Astrocyte (in vitro differentiated cells and primary cell): Measurements from ENCODE around the gene NOTCH2.

Experiments used
- CTCF ChIP-seq: IDR thresholded peaks from 2 replicates; pipeline ENCODE4 v1.5.1; 2011; ENCODE audit warnings: low read depth, mild to moderate bottlenecking, inconsistent platforms, low read length, moderate library complexity; ENCODE audit not compliant: insufficient read depth
- EZH2 ChIP-seq: IDR thresholded peaks from 2 replicates; pipeline ENCODE4 v1.6.1; 2012; ENCODE audit warnings: mild to moderate bottlenecking, low read length, inconsistent platforms; ENCODE audit not compliant: insufficient read depth

- no peak for TF ChIP-seq CTCF
- TF ChIP-seq EZH2 = no peak
Observed at GRCh38 chr1:119981986-119982815, 87.3 kb downstream of the NOTCH2 start.
